Esophagus muscularis mucosa (tissue), 4 donors: ENCODE data around the gene DPF3.

Source experiments
- CTCF ChIP-seq, 3 experiments: fragments of 200-600 bp in 2 of 3; fragments of 450-650 bp in 1 of 3; sonication (generic) in 2 of 3; IDR thresholded peaks; one replicate each; pipeline ENCODE4 v1.5.1; 2017 to 2019; ENCODE audit warnings: antibody characterized with exemption in 3 of 3, mild to moderate bottlenecking in 2 of 3, moderate library complexity in 1 of 3
- EP300 ChIP-seq: sonication (generic); formaldehyde crosslinking; IDR thresholded peaks from one replicate; pipeline ENCODE4 v1.6.1; 2017; ENCODE audit warnings: antibody characterized with exemption
- POLR2A ChIP-seq: fragments of 450-650 bp; IDR thresholded peaks from one replicate; pipeline ENCODE4 v1.6.1; 2017; ENCODE audit warnings: antibody characterized with exemption, moderate library complexity, mild to moderate bottlenecking, low read depth

DNA sequence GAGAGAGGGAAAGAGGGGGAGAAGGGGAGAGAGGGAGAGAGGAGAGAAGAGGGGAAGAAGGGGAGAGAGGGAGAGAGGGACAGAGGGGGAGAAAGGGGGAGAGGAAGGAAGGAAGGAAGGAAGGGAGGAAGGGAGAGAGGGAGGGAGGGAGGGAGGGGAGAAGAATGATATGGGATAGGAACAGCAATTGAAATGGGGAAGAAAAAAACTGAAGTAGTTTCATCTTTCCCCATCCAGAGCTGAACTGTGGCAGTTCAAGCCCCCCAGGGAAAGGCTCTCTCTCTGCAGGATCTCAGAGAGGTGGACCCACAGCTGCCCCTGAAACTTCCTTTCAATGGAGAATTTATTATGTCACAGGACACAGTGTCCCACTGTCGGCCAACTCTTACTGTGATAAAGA is 136.9 kb downstream of the DPF3 start:
- TF ChIP-seq CTCF (IDR thresholded peaks at IDR 0.05) (no peak), POLR2A (no peak), EP300 (no peak)
